ENCODE data around the gene CABP2. TPM values are rescaled to one million over a fixed set of nuclear protein-coding genes. Genes with fewer than 3 reads are reported as not detected.
"Not testable (repeated sequence)": the region's sequence is repeated elsewhere in the genome, so short reads cannot be mapped to it uniquely, and the experiment has no call there.

CABP2 gene
- total RNA-seq = not detected

DNA sequence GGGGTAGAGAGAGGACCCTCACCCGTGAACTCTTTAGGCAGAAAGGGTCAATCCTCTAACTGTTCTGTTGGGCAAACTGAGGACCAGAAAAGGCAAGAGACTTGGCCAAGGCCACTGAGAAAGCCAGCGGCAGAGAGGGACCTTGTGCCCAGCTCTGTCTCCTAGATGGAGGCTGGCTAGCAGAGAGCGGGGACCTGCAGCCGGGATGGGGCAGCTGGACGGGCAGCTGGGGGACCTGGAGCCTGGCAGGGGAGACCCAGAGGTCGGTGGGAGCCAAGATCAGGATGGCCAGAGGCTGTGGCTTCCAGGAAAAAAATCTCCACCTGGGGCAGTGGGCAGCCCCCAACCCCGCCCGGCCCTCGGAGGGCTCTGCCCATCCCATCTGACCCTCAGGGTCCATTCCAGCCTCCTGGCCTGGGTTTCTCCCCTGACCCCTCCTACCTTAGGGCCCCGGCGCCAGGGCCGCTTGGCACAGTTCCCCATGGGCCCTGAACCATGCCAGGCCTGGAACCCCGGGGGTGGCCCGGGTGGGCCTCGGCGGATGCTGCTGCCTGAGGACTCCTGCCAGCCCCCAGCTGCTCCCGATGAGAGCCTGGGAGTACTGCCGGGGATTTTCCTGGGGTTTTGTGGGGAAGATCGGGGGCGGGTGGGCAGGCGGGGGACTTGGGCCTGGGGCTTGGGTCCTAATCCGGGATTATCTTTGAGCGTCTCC, at the start of gene CABP2:
Gene CABP2 (minus strand): TSS at position 603 of the 712 bp plus-strand sequence. CDS start 120 bp downstream, at position 483.
- H3K27ac Mint-ChIP-seq = no peak within 1 kb of the TSS
- peaks cover 11% of the 10 kb centered on the region for H3K27me3 Mint-ChIP-seq
- no peaks in the 10 kb centered on the region for H3K36me3 Mint-ChIP-seq (ENCODE audit: low read depth)
- peaks cover 4% of the 10 kb centered on the region for H3K4me1 Mint-ChIP-seq
- H3K9me3 Mint-ChIP-seq = no peaks in the 10 kb centered on the region
- ATAC-seq (replicated peaks) = no peak
- H3K4me3 Mint-ChIP-seq = no peak within 1 kb of the TSS

DNA sequence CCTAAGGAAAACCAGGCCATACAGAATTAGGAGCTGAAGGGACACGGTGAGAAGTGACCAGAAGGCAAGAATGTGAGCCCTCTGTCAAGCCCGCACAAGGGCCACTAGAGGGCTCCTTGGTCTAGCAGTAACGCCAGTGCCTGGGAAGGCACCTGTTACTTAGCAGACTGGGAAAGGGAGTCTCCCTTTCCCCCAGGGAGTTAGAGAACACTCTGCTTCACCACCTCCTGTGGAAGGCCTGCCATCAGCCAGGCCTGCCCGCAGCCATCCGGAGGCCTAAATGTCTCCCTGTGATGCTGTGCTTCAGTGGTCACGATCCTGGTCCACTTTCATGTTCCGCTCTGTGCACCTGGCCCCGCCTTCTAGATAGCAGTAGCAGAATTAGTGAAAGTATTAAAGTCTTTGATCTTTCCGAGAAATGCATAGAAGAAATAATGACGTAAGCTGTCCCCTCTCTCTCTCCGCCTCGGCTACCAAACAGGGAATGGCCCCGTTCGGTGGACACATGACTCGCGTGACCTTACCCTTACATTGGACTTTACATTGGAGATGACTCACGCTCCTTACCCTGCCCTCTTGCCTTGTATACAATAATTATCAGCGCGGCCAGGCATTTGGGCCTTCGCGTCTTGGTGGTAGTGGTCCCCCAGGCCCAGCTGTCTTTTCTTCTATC, 49.6 kb upstream of the CABP2 start:
- no peak overlapping the region for H3K4me3 Mint-ChIP-seq
- H3K27ac Mint-ChIP-seq = no peak overlapping the region
- no peaks in the 10 kb centered on the region for H3K4me1 Mint-ChIP-seq
- ATAC-seq (replicated peaks) = no peak
- H3K27me3 Mint-ChIP-seq = peaks cover 14% of the 10 kb centered on the region
- no peaks in the 10 kb centered on the region for H3K9me3 Mint-ChIP-seq
- H3K36me3 Mint-ChIP-seq (ENCODE audit: low read depth) = no peaks in the 10 kb centered on the region

DNA sequence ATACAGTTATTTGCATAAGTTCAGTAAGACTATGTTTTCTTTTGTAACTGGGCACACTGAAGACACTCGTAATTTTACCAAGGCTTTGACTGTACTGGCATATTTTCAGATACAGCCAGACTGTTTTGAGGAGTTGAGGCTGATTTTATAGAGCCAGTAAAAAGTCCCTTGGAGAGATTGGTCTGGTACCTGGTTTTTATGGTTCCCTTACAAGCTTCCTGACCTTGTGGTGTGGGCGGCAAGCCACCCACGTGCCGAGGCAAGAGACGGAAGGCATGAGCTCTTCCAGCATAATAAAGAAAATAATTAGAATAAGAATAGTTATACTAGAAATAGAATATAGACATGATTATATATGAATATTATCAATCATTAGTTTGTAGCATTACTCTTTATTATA, 49.1 kb upstream of the CABP2 start:
- Mint-ChIP-seq H3K27me3 (peaks cover 12% of the 10 kb centered on the region), H3K4me3 (no peak overlapping the region), H3K9me3 (no peaks in the 10 kb centered on the region), H3K36me3 (ENCODE audit: low read depth) (no peaks in the 10 kb centered on the region), H3K4me1 (no peaks in the 10 kb centered on the region), H3K27ac (no peak overlapping the region)
- ATAC-seq (replicated peaks) = no peak

DNA sequence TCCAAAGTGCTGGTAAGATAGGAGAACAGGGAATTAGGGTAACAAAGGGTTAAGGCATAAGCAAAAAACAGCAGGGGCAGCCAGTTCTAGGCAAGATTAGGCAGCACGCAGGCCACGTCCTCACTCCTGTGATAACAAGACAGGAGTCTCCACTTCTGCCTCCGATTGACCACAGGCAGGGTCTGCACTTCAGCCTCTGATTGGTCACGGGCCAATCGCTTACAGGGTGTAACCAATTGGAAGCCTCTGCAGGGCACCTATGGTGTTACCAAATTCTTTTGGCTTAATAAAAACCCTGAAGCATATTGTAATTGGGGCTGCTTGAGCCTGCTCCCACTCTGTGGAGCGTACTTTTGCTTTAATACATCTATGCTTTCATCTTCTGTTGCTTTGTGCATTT, 48.2 kb upstream of the CABP2 start:
- H3K27ac Mint-ChIP-seq = no peak overlapping the region
- no peaks in the 10 kb centered on the region for H3K36me3 Mint-ChIP-seq (ENCODE audit: low read depth)
- no peaks in the 10 kb centered on the region for H3K4me1 Mint-ChIP-seq

DNA sequence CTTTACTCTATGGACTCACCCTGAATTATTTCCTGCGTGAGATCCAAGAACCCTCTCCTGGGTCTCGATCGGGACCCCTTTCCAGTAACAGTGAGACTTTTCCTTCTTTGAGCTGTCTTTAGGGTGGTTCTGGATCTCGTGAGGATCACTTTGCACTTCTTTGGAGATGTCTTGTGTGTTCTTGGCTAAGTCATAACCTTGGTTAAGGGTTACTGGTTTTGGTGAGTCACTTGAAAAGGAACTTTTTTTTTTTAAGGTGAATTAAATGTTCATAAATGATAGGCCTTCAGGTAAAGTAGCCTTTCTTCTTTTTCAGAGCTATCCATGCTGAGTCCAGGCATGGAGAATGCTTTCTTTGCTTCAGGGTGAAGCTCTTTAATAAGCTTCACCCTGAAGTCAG, 41.0 kb upstream of the CABP2 start:
- peaks cover 5% of the 10 kb centered on the region for H3K4me1 Mint-ChIP-seq
- ATAC-seq (replicated peaks) = no peak
- no peaks in the 10 kb centered on the region for H3K9me3 Mint-ChIP-seq
- H3K36me3 Mint-ChIP-seq (ENCODE audit: low read depth) = no peaks in the 10 kb centered on the region
- peaks cover 8% of the 10 kb centered on the region for H3K27me3 Mint-ChIP-seq
- no peak overlapping the region for H3K27ac Mint-ChIP-seq
- no peak overlapping the region for H3K4me3 Mint-ChIP-seq

More for the DNA sequence above, 48.2 kb upstream of the CABP2 start:
- Mint-ChIP-seq H3K9me3 (no peaks in the 10 kb centered on the region), H3K4me3 (no peak overlapping the region), H3K27me3 (peaks cover 11% of the 10 kb centered on the region)
- no peak for ATAC-seq (replicated peaks)

DNA sequence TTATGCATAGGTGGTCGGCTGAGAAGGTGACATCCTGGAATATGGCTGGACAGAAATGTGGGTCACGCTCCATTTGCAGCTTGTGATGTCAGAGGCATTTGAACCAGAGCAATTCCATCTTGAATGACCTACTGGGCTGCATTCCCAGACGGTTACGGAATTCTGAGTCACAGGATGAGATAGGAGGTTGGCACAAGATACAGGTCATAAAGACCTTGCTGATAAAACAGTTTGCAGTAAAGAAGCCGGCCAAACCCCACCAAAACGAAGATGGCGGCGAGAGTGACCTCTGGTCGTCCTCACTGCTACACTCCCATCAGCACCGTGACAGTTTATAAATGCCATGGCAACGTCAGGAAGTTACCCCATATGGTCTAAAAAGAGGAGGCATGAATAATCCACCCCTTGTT, 40.5 kb upstream of the CABP2 start:
- not testable (repeated sequence) for H3K9me3 Mint-ChIP-seq; H3K36me3 Mint-ChIP-seq (ENCODE audit: low read depth); H3K27ac Mint-ChIP-seq; H3K4me3 Mint-ChIP-seq; H3K27me3 Mint-ChIP-seq; H3K4me1 Mint-ChIP-seq; ATAC-seq (replicated peaks)

DNA sequence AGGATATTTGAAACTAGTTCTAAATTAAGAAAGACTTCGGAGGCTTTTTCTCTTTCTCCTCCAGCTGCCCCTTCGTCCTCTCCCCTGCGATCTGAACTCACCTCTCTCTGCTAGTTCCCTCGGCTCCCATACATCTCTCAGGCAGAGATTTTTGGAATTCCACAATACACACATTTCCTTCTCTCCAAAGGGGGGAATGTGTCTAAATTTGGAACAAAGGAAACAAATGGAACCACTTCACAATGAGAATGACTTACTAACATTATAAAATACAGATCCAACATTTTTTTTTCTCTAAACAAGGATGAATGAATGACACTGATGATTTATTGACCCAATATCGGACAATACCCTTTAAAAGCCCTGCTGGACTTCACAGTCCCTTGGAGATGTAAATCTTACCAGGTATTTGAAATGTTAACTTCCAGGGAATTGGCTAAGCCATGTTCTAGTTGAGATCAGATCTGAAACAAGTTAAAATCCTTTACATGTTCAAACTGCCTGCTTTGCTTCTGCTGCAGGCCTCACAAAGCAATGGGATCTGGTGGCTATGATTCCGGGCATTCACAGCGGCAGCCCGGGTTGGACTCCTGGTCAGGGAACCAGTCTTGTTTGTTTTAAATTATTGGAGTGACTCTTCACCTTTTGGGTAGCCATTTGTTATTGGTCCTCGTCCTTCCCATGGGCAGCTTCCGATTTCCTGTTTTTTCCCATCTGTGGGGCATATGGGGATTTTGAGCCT, 39.9 kb upstream of the CABP2 start:
- Mint-ChIP-seq H3K4me3 (no peak overlapping the region), H3K27me3 (peaks cover 9% of the 10 kb centered on the region), H3K27ac (no peak overlapping the region), H3K4me1 (peaks cover 5% of the 10 kb centered on the region), H3K36me3 (ENCODE audit: low read depth) (no peaks in the 10 kb centered on the region), H3K9me3 (no peaks in the 10 kb centered on the region)
- ATAC-seq (replicated peaks) = no peak

DNA sequence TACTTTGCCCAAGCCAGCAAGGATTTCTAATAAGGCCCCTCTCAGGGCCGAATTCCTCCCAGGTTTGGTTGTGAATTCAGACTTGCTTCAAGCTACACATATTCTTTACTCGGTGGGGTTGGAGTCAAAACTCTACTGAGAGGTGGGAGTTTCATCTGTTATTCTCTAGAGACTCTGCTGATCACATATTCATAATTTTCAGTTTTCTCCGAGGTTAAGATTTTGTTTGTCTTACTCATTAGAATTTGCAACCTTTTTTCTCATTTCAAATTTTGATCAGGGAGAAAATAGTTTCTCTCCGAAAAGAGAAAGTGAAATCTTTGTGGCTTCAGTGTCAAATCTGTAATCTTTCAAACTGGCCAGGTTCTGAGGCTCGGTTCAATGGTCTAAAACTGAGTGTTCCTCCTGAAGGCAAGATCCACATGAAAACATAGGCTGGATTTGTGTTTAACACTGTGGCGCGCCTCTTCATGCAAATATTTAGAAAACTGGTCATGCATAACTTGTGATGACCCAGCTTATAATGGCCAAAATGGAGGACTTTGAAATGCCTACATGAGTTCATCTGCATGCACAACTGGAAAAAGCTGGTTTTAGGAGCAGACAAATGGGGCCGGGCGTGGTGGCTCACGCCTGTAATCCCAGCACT, 38.8 kb upstream of the CABP2 start:
- Mint-ChIP-seq H3K27ac (no peak overlapping the region), H3K9me3 (no peaks in the 10 kb centered on the region), H3K36me3 (ENCODE audit: low read depth) (no peaks in the 10 kb centered on the region), H3K4me3 (peak overlapping the region; percentile 20), H3K27me3 (peaks cover 9% of the 10 kb centered on the region), H3K4me1 (peaks cover 5% of the 10 kb centered on the region)
- peak; percentile 78 for ATAC-seq (replicated peaks)

DNA sequence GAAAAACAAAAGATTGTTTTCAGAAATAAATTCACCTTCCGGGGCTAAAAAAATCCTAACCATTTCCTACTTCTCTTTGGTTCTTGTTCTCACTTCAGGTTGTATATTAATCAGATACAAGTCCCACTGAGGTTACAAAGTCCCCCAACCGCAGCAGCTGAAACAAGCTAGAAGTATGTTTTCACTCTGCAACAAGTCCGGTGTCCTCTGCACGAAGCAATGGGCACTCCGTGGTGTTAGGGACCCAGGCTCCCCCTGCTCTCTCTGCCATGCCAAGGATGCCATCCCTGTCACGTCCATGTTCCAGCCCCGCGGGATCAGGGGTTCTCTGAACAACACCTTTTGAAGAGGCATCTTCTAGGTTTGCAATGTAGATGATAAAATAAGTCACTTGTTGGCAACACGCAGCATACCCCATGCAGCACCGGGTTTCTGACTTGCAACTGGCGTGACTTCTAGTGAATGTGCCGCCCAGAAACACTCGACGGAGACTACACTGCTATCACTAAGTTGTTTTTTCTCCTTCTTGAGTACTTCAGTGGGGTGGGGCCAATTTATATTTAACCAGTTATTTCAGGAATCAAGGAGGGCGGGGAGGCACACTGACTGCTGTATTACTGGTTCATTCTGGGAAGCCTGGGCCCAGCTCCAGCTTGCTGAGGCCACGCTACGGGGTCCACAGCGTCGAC, 35.0 kb upstream of the CABP2 start:
- Mint-ChIP-seq H3K27ac (no peak overlapping the region), H3K4me1 (peaks cover 5% of the 10 kb centered on the region), H3K4me3 (no peak overlapping the region), H3K36me3 (ENCODE audit: low read depth) (no peaks in the 10 kb centered on the region), H3K9me3 (no peaks in the 10 kb centered on the region), H3K27me3 (peaks cover 5% of the 10 kb centered on the region)
- ATAC-seq (replicated peaks) = no peak

DNA sequence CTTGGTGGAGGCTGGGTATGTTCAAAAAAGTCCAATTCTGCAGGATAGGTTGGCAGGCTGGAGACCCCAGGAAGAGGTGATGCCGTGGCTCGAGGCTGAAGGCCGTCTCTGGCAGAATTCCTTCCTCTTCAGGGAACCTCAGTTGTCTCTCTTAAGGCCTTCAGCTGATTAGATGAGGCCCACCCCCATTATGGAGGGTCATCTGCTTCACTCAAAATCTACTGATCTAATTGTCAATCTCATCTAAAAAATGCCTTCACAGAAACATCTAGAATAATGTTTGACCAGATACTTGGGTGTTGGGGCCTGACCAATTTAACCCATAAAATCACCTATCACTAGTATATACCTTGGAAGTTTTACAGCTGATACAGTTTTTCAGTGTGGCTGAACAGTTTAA, 33.0 kb upstream of the CABP2 start:
- H3K27ac Mint-ChIP-seq = no peak overlapping the region
- no peak overlapping the region for H3K4me3 Mint-ChIP-seq
- no peaks in the 10 kb centered on the region for H3K36me3 Mint-ChIP-seq (ENCODE audit: low read depth)
- peaks cover 3% of the 10 kb centered on the region for H3K27me3 Mint-ChIP-seq
- H3K4me1 Mint-ChIP-seq = no peaks in the 10 kb centered on the region
- no peak for ATAC-seq (replicated peaks)
- no peaks in the 10 kb centered on the region for H3K9me3 Mint-ChIP-seq

DNA sequence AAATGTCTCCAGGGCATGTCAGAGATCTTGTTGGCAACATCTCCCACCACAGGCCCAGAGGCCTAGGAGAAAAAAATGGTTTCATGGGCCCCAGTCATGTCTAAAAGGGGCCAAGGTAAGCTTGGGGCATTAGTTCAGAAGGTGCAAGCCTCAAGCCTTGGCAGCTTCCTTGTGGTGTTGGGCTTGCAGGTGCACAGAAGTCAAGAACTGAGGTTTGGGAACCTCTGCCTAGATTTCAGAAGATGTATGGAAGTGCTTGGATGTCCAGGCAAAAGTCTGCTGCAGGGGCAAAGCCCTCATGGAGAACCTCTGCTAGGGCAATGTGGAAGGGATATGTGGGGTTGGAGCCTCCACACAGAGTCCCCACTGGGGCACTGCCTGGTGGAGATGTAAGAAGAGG, 28.5 kb upstream of the CABP2 start:
- H3K36me3 Mint-ChIP-seq (ENCODE audit: low read depth); H3K4me1 Mint-ChIP-seq; H3K27ac Mint-ChIP-seq; H3K27me3 Mint-ChIP-seq; H3K4me3 Mint-ChIP-seq; H3K9me3 Mint-ChIP-seq; ATAC-seq (replicated peaks): not testable (repeated sequence)

DNA sequence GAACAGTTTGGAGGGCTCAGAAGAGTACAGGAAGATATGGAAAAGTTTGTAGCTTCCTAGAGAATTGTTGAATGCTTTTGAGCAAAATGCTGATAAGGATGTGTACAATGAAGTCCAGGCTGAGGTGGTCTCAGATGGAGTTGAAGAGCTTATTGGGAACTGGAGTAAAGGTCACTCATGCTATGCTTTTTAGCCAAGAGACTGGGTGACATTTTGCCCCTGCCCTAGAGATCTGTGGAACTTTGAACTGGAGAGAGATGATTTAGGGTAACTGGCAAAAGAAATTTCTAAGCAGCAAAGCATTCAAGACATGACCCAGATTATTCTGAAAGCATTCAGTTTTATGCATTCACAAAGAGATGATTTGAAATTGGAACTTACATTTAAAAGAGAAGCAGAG, 27.9 kb upstream of the CABP2 start:
- H3K4me1 Mint-ChIP-seq = no peaks in the 10 kb centered on the region
- H3K27ac Mint-ChIP-seq = no peak overlapping the region
- H3K36me3 Mint-ChIP-seq (ENCODE audit: low read depth) = no peaks in the 10 kb centered on the region
- H3K4me3 Mint-ChIP-seq = no peak overlapping the region
- H3K27me3 Mint-ChIP-seq = no peaks in the 10 kb centered on the region
- ATAC-seq (replicated peaks) = no peak
- H3K9me3 Mint-ChIP-seq = no peaks in the 10 kb centered on the region

DNA sequence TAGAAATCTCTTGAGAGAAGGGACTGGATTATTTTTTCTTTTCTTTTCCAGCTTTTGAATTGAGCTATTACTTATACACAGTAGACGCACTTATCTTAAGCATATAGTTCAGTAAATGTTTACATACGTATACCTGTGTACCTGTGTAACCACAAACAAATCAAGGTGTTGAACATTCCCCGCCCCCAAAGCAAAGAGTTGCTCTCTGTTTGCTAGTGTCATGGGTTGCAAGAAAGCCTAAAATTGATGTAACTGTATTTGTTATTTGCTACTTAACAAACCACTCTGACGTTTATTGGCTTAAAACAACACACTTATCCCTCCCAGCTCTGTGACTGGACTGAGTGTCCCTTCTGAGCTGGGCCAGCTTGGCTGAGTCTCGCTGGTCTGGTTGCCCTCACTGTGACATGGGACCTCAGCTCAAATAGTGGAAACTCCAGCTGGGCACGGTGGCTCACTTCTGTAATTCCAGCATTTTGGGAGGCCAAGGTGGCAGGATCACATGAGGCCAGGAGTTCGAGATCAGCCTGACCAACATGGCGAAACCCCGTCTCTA, 25.4 kb upstream of the CABP2 start:
- Mint-ChIP-seq H3K27me3 (no peaks in the 10 kb centered on the region), H3K36me3 (ENCODE audit: low read depth) (no peaks in the 10 kb centered on the region), H3K4me3 (no peak overlapping the region), H3K27ac (no peak overlapping the region), H3K4me1 (no peaks in the 10 kb centered on the region), H3K9me3 (no peaks in the 10 kb centered on the region)
- ATAC-seq (replicated peaks) = no peak

DNA sequence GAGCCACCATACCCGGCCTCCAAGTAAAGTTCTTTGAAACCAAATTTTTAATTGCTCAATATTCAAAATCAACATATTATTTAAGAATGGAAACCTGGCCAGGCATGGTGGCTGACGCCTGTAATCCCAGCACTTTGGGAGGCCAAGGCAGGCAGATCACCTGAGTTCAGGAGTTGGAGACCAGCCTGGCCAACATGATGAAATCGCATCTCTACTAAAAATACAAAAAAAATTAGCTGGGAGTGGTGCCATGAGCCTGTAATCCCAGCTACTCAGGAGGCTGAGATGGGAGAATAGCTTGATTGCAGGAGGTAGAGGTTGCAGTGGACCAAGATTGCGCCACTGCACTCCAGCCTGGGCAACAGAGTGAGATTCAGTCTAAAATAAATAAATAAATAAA, 24.9 kb upstream of the CABP2 start:
- not testable (repeated sequence) for H3K4me3 Mint-ChIP-seq; H3K36me3 Mint-ChIP-seq (ENCODE audit: low read depth); ATAC-seq (replicated peaks); H3K4me1 Mint-ChIP-seq; H3K27me3 Mint-ChIP-seq; H3K9me3 Mint-ChIP-seq; H3K27ac Mint-ChIP-seq
